NCI-H2171 (cell line): ENCODE results near the gene LRRC10B.
"Not testable (repeated sequence)": the region's sequence is repeated elsewhere in the genome, so short reads cannot be mapped to it uniquely, and the experiment has no call there.

Source experiments
- DNase-seq: peaks from one replicate; lab custom pipeline; 2025; lab: John Stamatoyannopoulos, UW

The LRRC10B gene

GRCh38 chr11:61507962-61508861 is at the start of gene LRRC10B:
Gene LRRC10B, plus strand, starts transcription at chr11:61508749. Its CDS starts 250 bp downstream, at chr11:61508999.
- peak; percentile 88 for DNase-seq

GRCh38 chr11:61460474-61460881 is 48.1 kb upstream of the LRRC10B start:
- DNase-seq, result peak; percentile 42

GRCh38 chr11:61460986-61461385 is 47.6 kb upstream of the LRRC10B start:
- DNase-seq, result no peak

- not testable (repeated sequence) for DNase-seq
Observed at GRCh38 chr11:61467602-61468001, 40.9 kb upstream of the LRRC10B start.

- DNase-seq, result no peak
Observed at GRCh38 chr11:61468002-61468401, 40.5 kb upstream of the LRRC10B start.

- no peak for DNase-seq
Observed at GRCh38 chr11:61472282-61472681, 36.3 kb upstream of the LRRC10B start.

GRCh38 chr11:61472868-61473267 is 35.7 kb upstream of the LRRC10B start:
- DNase-seq, result no peak

DNA sequence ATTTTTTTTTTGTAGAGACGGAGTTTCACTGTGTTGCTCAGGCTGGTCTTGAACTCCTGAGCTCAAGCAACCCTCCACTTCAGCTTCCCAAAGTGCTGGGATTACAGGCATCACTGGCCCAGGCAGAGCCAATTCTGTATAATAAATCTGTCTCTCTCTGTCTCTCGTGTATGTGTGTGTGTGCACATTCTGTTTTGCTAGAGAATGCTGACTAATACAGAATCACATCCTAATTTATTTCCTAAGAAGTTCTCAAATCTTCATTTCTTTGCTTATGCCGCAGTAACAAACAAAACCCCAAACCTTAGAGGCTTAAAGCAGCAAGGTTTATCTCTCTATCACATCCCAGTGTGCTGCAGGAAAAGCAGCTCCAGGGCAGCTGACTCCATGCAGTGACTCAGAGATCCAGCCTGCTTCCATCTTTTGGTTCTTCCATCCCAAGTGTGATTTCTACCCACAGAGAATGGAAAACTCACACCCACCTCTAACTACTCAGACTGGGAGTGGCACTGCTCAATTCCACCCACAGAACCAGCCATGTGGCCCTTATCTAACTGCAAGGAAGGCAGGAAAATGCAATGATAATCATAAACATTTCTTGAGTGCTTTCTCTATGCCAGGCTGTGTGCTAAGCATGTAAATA is 35.1 kb upstream of the LRRC10B start:
- no peak for DNase-seq

DNA sequence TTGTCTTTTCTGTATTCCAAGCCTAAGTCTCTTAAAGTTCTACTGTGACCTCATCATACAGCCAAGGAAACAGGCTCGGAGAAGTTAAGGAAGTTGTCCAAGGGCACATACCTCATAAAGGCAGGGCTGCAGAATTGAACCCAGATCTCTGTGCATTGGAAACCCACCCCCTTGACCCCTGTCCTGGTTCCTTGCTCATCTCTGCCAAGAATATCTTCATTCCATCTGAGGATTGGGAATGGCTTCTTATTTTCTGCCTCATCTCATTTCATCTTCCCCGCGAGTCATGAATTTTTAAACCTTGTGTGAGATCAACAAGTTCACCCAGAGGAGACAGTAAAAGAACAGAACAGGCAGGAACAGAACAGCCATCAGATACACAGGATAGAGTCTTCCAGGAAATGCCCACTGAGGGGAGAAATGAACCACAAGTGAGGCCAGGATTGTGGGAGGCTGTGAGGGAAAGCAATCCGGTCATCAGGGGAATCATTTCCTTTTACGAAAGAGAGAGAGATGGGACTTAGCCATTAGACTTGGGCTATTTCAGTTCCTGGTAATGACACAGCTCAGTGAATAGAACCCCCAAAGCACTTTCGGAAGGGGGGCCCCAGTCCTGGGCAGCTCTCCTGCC is 34.4 kb upstream of the LRRC10B start:
- no peak for DNase-seq

DNA sequence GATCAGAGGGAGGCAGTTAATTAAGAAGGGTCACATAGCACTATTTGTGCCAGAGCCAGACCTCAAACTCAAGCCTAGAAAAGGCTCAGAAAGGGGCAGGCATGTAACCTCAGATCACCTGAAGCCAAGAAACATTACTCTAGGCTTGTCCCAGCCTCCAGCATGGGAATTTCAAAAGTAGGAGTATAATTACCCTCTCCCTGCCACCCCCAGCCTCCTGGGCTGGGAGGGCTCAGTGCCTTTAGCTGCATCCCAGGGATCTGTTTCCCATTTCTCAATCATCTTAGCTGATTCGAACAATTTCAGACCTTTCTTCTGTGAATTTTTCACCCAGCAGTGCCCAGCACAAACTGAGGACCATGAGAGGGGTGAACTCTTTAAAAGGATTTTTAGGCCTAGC is 33.1 kb upstream of the LRRC10B start:
- no peak for DNase-seq

DNA sequence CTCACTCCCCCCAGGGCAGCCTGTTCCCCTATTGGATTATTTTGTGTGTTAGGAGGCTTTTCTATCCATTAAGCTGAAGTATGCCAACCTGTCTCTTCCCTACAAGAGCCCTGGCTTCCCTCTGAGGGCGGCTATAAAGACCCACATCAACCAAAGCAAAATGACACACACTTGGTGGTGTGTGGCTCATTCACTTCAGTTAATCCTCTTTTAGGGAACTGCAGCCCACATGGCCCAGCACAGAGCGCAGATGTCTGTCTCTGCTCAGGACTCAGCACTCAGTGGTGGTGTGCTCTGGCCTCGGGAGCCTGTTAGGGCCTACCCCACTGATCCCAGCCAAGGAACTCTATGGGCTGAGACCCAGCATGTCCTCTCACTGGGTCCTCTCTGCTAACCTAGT is 32.2 kb upstream of the LRRC10B start:
- DNase-seq, result no peak

- DNase-seq, result no peak
Observed at GRCh38 chr11:61477126-61477525, 31.4 kb upstream of the LRRC10B start.

GRCh38 chr11:61477727-61478148 is 30.8 kb upstream of the LRRC10B start:
- DNase-seq, result peak; percentile 8

DNA sequence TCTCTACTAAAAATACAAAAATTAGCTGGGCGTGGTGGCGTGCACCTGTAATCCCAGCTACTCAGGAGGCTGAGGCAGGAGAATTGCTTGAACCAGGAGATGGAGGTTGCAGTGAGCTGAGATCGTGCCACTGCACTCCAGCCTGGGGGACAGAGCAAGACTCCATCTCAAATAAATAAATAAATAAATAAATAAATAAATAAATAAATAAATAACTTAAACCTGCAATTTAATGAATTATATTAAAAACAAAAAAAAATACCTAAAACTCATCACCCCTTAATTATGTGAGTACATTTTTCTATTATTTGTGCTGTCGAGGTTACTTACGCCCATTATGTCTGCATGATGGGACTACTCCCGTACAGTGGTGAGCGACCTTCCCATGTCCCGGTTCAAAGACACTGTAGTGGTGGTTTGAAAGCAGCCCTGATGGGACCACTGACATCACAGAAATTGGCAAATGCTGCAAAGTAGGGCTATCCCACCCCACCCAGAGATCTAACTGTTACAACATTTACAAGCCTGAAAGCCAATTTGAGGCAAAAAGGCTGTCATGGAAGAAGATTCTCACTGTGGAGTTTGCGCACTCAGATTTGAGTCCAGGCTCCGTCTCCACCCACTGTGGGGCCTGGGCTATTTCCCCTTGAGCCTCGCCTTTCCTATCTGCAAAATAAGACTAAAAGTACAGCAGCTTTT is 29.0 kb upstream of the LRRC10B start:
- DNase-seq, result not testable (repeated sequence)

GRCh38 chr11:61480261-61480993 is 28.1 kb upstream of the LRRC10B start:
- DNase-seq, result no peak

- peak; percentile 38 for DNase-seq
Observed at GRCh38 chr11:61480994-61481335, 27.6 kb upstream of the LRRC10B start.

- DNase-seq, result no peak
Observed at GRCh38 chr11:61481806-61482205, 26.7 kb upstream of the LRRC10B start.

- no peak for DNase-seq
Observed at GRCh38 chr11:61482513-61482912, 26.0 kb upstream of the LRRC10B start.

- DNase-seq, result no peak
Observed at GRCh38 chr11:61484541-61484940, 24.0 kb upstream of the LRRC10B start.

DNA sequence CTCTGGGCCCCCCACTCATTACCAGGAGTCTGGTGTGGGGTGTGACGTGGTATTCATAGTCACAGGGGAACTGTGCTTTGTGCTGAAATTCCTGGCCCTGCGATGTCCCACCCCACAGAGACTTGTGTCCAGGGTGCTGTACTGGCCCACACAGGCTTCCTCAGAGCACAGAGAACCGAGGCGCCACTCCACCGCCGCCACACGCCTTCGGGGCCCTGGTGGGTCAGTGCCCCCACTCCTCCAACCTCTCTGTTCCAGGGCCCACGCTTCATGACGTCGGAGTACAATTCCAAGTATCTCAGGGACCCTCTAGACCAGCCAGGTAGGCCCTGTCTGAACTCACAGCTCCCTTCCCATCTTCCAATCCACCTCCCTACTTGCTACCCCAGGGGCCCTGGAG is 23.5 kb upstream of the LRRC10B start:
- no peak for DNase-seq

DNA sequence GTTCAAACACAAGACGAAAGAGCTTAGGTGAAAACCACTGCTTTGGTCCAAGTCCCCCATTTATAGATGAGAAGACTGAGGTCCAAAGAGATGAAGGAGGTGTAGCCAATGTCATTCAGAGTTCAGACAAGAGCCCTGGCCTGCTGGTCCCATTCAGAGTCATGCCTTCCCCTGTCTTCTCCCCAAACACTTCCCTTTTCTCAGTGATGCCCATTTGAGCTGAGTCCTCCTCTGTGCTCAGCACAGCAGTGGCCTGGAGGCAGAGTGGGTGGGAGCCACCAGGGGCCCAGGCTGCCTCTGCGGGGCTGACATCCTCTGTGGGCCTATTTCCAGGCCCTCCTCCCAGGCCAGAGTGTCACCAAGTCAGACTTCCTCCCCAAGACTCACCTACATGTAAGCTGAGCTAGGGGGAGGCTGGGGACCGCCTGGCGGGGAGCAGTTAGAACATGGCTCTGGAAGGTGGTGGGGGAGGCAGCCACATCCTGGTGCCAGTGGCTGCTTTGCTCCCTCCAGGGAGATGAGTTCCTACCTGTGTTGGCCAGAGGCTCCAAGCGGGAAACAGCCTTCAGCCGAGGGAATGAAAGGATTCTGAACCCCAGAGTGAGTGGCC is 22.4 kb upstream of the LRRC10B start:
- DNase-seq, result no peak
